H1 (cell line): Measurements from ENCODE around the gene ZNF649. TPM values are rescaled to one million over a fixed set of nuclear protein-coding genes. Genes with fewer than 3 reads are reported as not detected.

Source experiments
- CHD7 ChIP-seq: fragments of 300-600 bp; sonication (generic); IDR thresholded peaks from 2 replicates; pipeline ENCODE4 v1.7.1; 2012; ENCODE audit warnings: low read length, moderate library complexity, mild to moderate bottlenecking, inconsistent platforms; ENCODE audit not compliant: insufficient replicate concordance
- polyA plus RNA-seq, 7 experiments: library from polyadenylated mRNA; depleted of rRNA in 3 of 7; stranded (reverse) in 5 of 7; unstranded in 2 of 7; fragments of >200 nt in 5 of 7; fragments of 200-250 nt in 2 of 7; gene quantifications; 1 replicate in 5 of 7; 2 replicates in 1 of 7; 4 replicates in 1 of 7; pipeline versions ENCODE4 v1.2.1 to v1.2.3, GENCODE V29; 2011 to 2013; ENCODE audit warnings: missing spikeins in 2 of 7, mixed read lengths in 2 of 7
- total RNA-seq: library from RNA; stranded (reverse); fragmentation: NEBNext Ultra II Directional; extraction: Animal tissue kit (Norgen Biotek cat#: 25700); gene quantifications from 2 replicates; pipeline ENCODE4 v1.2.1, GENCODE V29; 2021

Gene ZNF649
- total and polyA plus RNA-seq, 2 of the 8 experiments (the other 6 are each of a cell fraction or from before 2014, with no cell fraction given) = 24.7 to 51.7 TPM

DNA sequence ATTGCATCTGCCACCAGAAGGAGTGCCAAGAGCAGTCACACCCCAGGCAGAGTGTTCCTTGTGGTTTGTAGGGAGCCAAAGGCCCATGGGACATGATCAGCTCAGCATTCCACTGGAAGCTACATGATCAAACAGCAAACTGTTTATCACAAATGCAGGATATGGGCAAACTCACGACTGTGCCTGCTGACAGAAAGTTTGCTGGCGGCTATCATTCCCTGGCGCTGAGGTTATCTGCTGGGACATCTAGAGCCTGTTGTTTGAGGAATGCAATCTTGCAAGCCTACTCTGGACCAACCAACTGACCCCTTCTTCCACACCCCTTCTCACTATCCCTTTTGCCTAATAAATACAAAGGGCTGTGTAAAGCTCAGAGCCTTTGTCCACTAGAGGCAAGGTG lies 14.8 kb upstream of the ZNF649 start (continued):
- no peak for TF ChIP-seq CHD7
